ENCODE results near the gene OSBPL10. TPM values are rescaled to one million over a fixed set of nuclear protein-coding genes. Genes with fewer than 3 reads are reported as not detected.

The OSBPL10 gene
- total RNA-seq, 1 donor from 2014 or later, result 52.7 TPM

DNA sequence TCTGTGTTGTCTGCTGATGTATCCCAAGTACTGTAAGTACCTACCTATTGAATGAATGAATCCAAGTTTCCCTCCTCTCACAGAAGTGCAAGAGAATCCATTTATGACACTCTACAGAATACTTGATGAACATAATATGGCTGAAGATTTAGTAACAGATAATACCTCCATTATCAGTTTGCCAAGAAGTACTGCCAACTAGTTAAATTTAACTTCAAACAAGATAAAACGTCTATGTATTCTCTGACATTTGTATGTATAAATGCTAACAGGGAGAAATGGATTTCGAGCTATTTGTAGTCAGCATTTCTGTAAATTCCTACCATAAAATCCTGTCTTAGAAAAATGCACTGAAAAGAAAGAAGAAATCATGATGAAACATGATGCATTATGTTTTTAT lies 230.7 kb downstream of the OSBPL10 start:
- no peaks in the 10 kb centered on the region for H4K20me1 ChIP-seq (ENCODE audit: insufficient read depth, low read length)
- no peaks in the 10 kb centered on the region for H3K27me3 Mint-ChIP-seq (ENCODE audit: low read depth, unreplicated experiment)
- H3K4me1 Mint-ChIP-seq (ENCODE audit: low read depth, unreplicated experiment), result no peaks in the 10 kb centered on the region
- no peak overlapping the region for H3K27ac Mint-ChIP-seq (ENCODE audit: unreplicated experiment)
- H3K36me3 Mint-ChIP-seq (ENCODE audit: low read depth, unreplicated experiment), result peaks cover 4% of the 10 kb centered on the region
- H3K79me2 ChIP-seq (ENCODE audit: insufficient read depth, low read length), result no peaks in the 10 kb centered on the region
- peaks cover 3% of the 10 kb centered on the region for H3K4me1 ChIP-seq (ENCODE audit: insufficient read depth, low read length)
- H3K4me2 ChIP-seq (ENCODE audit: low read length), result no peak overlapping the region
- no peak overlapping the region for H3K9ac ChIP-seq (ENCODE audit: low read length)
- no peak for TF ChIP-seq EZH2 (IDR thresholded peaks at IDR 0.05; ENCODE audit: insufficient read depth, low read length)
- TF ChIP-seq, protein P1, sequence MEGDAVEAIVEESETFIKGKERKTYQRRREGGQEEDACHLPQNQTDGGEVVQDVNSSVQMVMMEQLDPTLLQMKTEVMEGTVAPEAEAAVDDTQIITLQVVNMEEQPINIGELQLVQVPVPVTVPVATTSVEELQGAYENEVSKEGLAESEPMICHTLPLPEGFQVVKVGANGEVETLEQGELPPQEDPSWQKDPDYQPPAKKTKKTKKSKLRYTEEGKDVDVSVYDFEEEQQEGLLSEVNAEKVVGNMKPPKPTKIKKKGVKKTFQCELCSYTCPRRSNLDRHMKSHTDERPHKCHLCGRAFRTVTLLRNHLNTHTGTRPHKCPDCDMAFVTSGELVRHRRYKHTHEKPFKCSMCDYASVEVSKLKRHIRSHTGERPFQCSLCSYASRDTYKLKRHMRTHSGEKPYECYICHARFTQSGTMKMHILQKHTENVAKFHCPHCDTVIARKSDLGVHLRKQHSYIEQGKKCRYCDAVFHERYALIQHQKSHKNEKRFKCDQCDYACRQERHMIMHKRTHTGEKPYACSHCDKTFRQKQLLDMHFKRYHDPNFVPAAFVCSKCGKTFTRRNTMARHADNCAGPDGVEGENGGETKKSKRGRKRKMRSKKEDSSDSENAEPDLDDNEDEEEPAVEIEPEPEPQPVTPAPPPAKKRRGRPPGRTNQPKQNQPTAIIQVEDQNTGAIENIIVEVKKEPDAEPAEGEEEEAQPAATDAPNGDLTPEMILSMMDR (IDR thresholded peaks at IDR 0.05; ENCODE audit: insufficient read depth, low read depth, low read length), result no peak
- H3K4me3 Mint-ChIP-seq (ENCODE audit: unreplicated experiment), result no peak overlapping the region
- H2AFZ ChIP-seq (ENCODE audit: low read depth, low read length), result no peak overlapping the region
- no peaks in the 10 kb centered on the region for H3K9me3 ChIP-seq (ENCODE audit: insufficient read depth, low read depth, low read length)
- H3K27ac ChIP-seq (ENCODE audit: low read depth, low read length), result no peak overlapping the region
- no peaks in the 10 kb centered on the region for H3K9me3 Mint-ChIP-seq (ENCODE audit: unreplicated experiment)
- H3K4me3 ChIP-seq (ENCODE audit: insufficient read depth, low read depth, low read length), result no peak overlapping the region
- H3K27me3 ChIP-seq (ENCODE audit: insufficient read depth, low read length), result no peaks in the 10 kb centered on the region
- H3K36me3 ChIP-seq (ENCODE audit: insufficient read depth, low read length), result no peaks in the 10 kb centered on the region
- DNase-seq (ENCODE audit: low read depth), result no peak
- no peak for FAIRE-seq

DNA sequence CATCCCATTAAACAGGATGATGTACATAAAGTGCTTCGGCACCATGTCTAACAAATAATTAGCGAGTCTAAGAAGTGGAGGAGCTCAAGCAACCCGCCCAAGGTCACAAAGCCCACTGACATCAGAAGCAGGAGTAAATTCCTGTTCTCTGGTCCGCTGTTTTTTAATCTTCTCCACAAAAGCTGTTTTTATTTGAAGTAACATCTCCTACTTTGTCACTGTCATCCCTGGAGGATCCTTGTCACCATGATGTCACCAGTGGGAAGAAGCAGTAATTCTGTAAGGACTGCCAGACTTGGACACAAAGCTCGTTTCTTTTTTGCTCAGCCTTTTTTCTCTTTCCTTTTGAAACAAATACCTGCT lies 232.1 kb downstream of the OSBPL10 start:
- no peaks in the 10 kb centered on the region for H3K4me1 Mint-ChIP-seq (ENCODE audit: low read depth, unreplicated experiment)
- FAIRE-seq, result no peak
- H3K4me3 ChIP-seq (ENCODE audit: insufficient read depth, low read depth, low read length), result no peak overlapping the region
- no peak for DNase-seq (ENCODE audit: low read depth)
- no peak overlapping the region for H2AFZ ChIP-seq (ENCODE audit: low read depth, low read length)
- H3K27ac Mint-ChIP-seq (ENCODE audit: unreplicated experiment), result no peak overlapping the region
- H3K36me3 ChIP-seq (ENCODE audit: insufficient read depth, low read length), result no peaks in the 10 kb centered on the region
- H3K4me3 Mint-ChIP-seq (ENCODE audit: unreplicated experiment), result no peak overlapping the region
- H3K27me3 ChIP-seq (ENCODE audit: insufficient read depth, low read length), result no peaks in the 10 kb centered on the region
- H3K27ac ChIP-seq (ENCODE audit: low read depth, low read length), result no peak overlapping the region
- TF ChIP-seq, protein P1 (IDR thresholded peaks at IDR 0.05; ENCODE audit: insufficient read depth, low read depth, low read length), result no peak
- TF ChIP-seq EZH2 (IDR thresholded peaks at IDR 0.05; ENCODE audit: insufficient read depth, low read length), result no peak
- no peaks in the 10 kb centered on the region for H3K79me2 ChIP-seq (ENCODE audit: insufficient read depth, low read length)
- H3K9ac ChIP-seq (ENCODE audit: low read length), result no peak overlapping the region
- H3K4me2 ChIP-seq (ENCODE audit: low read length), result no peak overlapping the region
- no peaks in the 10 kb centered on the region for H3K27me3 Mint-ChIP-seq (ENCODE audit: low read depth, unreplicated experiment)
- H3K4me1 ChIP-seq (ENCODE audit: insufficient read depth, low read length), result peaks cover 3% of the 10 kb centered on the region
- H4K20me1 ChIP-seq (ENCODE audit: insufficient read depth, low read length), result no peaks in the 10 kb centered on the region
- H3K9me3 Mint-ChIP-seq (ENCODE audit: unreplicated experiment), result no peaks in the 10 kb centered on the region
- H3K9me3 ChIP-seq (ENCODE audit: insufficient read depth, low read depth, low read length), result no peaks in the 10 kb centered on the region
- peaks cover 3% of the 10 kb centered on the region for H3K36me3 Mint-ChIP-seq (ENCODE audit: low read depth, unreplicated experiment)

DNA sequence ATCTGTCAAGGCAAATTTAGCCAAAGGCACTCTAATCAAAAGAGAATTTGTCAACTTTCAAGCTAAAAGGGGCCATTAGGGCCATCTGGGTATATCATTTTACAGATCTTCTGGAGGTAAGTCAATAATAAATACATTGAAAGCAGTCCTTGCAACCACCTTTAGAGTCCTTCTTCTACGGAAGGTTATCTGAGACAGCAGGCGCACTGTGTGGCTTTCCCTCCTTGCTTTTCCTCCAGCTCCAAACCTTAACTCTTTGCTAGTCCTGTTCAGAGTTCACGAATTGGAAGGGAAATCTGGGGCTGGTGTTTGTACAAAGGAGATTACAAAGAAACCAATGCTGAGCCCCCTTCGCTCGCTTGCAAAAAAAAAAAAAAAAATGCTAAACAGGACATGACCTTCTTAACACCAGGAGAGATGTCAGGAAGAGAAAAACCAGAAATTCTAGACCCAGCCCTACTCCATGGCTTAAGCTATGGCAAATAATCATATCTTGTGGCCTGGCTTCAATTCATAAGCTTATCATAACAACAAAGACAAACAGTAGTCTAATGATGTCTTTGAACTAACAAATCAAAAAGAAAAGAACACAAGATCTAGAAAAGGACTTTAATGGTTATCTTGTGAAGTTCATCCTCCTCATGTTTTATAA lies 232.7 kb downstream of the OSBPL10 start:
- TF ChIP-seq, protein P1 (IDR thresholded peaks at IDR 0.05; ENCODE audit: insufficient read depth, low read depth, low read length), result no peak
- no peak for TF ChIP-seq EZH2 (IDR thresholded peaks at IDR 0.05; ENCODE audit: insufficient read depth, low read length)
- H3K4me2 ChIP-seq (ENCODE audit: low read length), result no peak overlapping the region
- H3K4me3 ChIP-seq (ENCODE audit: insufficient read depth, low read depth, low read length), result no peak overlapping the region
- FAIRE-seq (no peak), DNase-seq (ENCODE audit: low read depth) (no peak)
- peaks cover 2% of the 10 kb centered on the region for H3K36me3 Mint-ChIP-seq (ENCODE audit: low read depth, unreplicated experiment)
- no peaks in the 10 kb centered on the region for H3K9me3 Mint-ChIP-seq (ENCODE audit: unreplicated experiment)
- H3K27ac ChIP-seq (ENCODE audit: low read depth, low read length), result no peak overlapping the region
- no peaks in the 10 kb centered on the region for H3K4me1 Mint-ChIP-seq (ENCODE audit: low read depth, unreplicated experiment)
- no peaks in the 10 kb centered on the region for H4K20me1 ChIP-seq (ENCODE audit: insufficient read depth, low read length)
- H3K27me3 Mint-ChIP-seq (ENCODE audit: low read depth, unreplicated experiment), result no peaks in the 10 kb centered on the region
- H3K79me2 ChIP-seq (ENCODE audit: insufficient read depth, low read length), result no peaks in the 10 kb centered on the region
- H3K27ac Mint-ChIP-seq (ENCODE audit: unreplicated experiment), result no peak overlapping the region
- no peaks in the 10 kb centered on the region for H3K27me3 ChIP-seq (ENCODE audit: insufficient read depth, low read length)
- no peak overlapping the region for H3K9ac ChIP-seq (ENCODE audit: low read length)
- H3K4me3 Mint-ChIP-seq (ENCODE audit: unreplicated experiment), result no peak overlapping the region
- H3K36me3 ChIP-seq (ENCODE audit: insufficient read depth, low read length), result no peaks in the 10 kb centered on the region
- no peaks in the 10 kb centered on the region for H3K9me3 ChIP-seq (ENCODE audit: insufficient read depth, low read depth, low read length)
- H2AFZ ChIP-seq (ENCODE audit: low read depth, low read length), result no peak overlapping the region
- peaks cover 3% of the 10 kb centered on the region for H3K4me1 ChIP-seq (ENCODE audit: insufficient read depth, low read length)

Data from astrocyte (in vitro differentiated cells and primary cell).